Subcutaneous abdominal adipose tissue (tissue), 5 donors: ENCODE results near the gene COL8A1.

Experiments
- H3K27ac ChIP-seq: one replicate; pipeline ENCODE4 v1.7.0; 2013; ENCODE audit warnings: low read depth, mild to moderate bottlenecking, inconsistent platforms, low read length, moderate library complexity
- H3K27me3 ChIP-seq, 5 donors: one replicate each; pipeline ENCODE4 v1.7.0; 2013; ENCODE audit warnings: low read length in 5 of 5, inconsistent platforms in 1 of 5; ENCODE audit not compliant: control insufficient read depth in 5 of 5, insufficient read depth in 4 of 5
- H3K36me3 ChIP-seq, 5 donors: one replicate each; pipeline ENCODE4 v1.7.0; 2013; ENCODE audit warnings: low read length in 5 of 5; ENCODE audit not compliant: control insufficient read depth in 5 of 5, insufficient read depth in 5 of 5
- H3K4me1 ChIP-seq, 5 donors: one replicate each; pipeline ENCODE4 v1.7.0; 2013; ENCODE audit warnings: low read length in 5 of 5, mild to moderate bottlenecking in 3 of 5, moderate library complexity in 1 of 5; ENCODE audit not compliant: control insufficient read depth in 5 of 5, insufficient read depth in 5 of 5
- H3K4me3 ChIP-seq, 5 donors: one replicate each; pipeline ENCODE4 v1.7.0; 2013; ENCODE audit warnings: low read length in 5 of 5, low read depth in 1 of 5
- H3K9ac ChIP-seq, 5 donors: one replicate each; pipeline ENCODE4 v1.7.0; 2013; ENCODE audit warnings: low read length in 5 of 5, mild to moderate bottlenecking in 4 of 5, moderate library complexity in 3 of 5
- H3K9me3 ChIP-seq, 5 donors: one replicate each; pipeline ENCODE4 v1.7.0; 2013; ENCODE audit warnings: low read length in 5 of 5; ENCODE audit not compliant: control insufficient read depth in 5 of 5
- donor health status: healthy.
- donor health status: healthy.
- donor health status: healthy.
- donor health status: healthy.
- donor health status: healthy.

COL8A1 gene

DNA sequence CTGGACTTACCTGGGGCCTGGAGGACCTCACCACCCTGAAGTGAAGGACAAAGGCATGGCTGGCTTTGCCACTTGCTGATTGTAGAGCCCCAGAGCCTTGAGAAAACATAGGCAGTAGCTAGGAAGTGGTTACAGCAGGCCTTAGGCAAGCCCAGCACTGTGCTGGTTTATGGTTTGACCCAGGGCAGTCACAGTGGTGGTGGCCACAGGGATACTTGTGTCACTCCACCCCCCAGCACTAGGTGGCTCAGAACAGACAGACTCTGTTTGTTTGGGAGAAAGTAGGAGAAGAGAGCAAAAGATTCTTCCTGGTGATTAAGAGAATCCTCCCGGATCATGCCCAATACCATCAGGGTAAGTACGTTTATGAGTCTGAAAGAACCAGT, 13.2 kb upstream of the COL8A1 start:
- no peaks in the 10 kb centered on the region for H3K36me3 ChIP-seq
- H3K4me3 ChIP-seq, result no peak overlapping the region
- no peaks in the 10 kb centered on the region for H3K27me3 ChIP-seq
- no peak overlapping the region for H3K9ac ChIP-seq
- no peak overlapping the region for H3K27ac ChIP-seq
- H3K4me1 ChIP-seq, result peaks cover 0 to 8% (median 0%) of the 10 kb centered on the region in 5 donors
- H3K9me3 ChIP-seq, result no peaks in the 10 kb centered on the region

DNA sequence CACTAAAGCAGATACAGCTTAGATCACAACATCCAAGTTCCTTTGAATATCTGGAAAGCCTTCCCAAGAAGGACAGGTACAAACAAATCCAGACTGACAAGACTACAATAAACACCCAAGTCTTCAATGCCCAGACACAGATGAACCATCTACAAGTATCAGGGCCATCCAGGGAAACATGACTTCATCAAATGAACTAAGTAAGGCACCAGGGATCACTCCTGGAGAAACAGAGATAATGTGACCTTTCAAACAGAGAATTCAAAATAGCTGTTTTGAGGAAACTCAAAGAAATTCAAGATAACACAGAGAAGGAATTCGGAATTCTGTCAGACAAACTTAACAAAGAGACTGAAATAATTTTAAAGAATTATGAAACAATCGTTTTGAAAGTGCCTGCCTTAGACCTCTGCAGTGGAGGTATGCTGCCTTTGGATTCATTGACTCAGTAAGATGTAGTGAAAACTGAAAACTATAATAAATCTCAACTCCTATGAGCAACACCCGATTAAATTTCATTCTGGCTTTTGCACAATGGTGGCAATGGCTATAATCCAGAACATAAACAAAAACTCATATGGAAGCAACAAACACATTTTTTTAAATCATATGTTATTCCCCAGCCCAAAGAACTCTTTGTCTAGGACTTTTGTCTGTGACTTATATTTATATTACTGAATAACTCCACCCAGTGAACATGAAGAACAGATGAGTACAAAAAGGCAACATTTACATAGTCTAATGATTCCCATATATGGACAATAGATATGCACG, 12.6 kb upstream of the COL8A1 start:
- Histone ChIP-seq H3K36me3 (no peaks in the 10 kb centered on the region), H3K4me3 (no peak overlapping the region), H3K9me3 (no peaks in the 10 kb centered on the region), H3K27ac (no peak overlapping the region), H3K27me3 (no peaks in the 10 kb centered on the region), H3K4me1 (peaks cover 0 to 8% (median 0%) of the 10 kb centered on the region in 5 donors), H3K9ac (no peak overlapping the region)

DNA sequence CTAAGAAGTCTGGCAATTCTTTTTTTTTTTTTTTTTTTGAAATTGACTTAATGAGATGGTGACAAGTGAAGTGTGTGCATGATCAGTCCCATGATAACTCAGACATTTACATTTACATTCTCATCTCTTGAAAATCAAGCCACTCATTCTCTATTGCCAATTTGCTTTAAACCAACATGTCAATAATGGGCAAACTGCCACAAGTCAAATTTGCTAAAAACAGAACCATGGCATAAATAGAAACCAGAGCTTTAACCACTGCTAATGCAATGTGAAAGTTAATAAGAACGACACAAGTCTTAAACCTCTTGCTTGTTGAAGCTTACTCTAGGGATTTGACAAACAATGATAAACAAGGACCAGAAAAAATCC, 12.0 kb upstream of the COL8A1 start:
- Histone ChIP-seq H3K9ac (no peak overlapping the region), H3K9me3 (no peaks in the 10 kb centered on the region), H3K36me3 (no peaks in the 10 kb centered on the region), H3K4me3 (no peak overlapping the region), H3K27ac (no peak overlapping the region), H3K4me1 (peaks cover 0 to 3% (median 0%) of the 10 kb centered on the region in 5 donors), H3K27me3 (no peaks in the 10 kb centered on the region)

- Histone ChIP-seq H3K9me3 (no peaks in the 10 kb centered on the region), H3K27ac (no peak overlapping the region), H3K4me1 (peaks cover 0 to 3% (median 0%) of the 10 kb centered on the region in 5 donors), H3K9ac (no peak overlapping the region), H3K4me3 (no peak overlapping the region), H3K36me3 (no peaks in the 10 kb centered on the region), H3K27me3 (no peaks in the 10 kb centered on the region)
These were observed 11.2 kb upstream of the COL8A1 start for GRCh38 chr3:99627062-99627826.

DNA sequence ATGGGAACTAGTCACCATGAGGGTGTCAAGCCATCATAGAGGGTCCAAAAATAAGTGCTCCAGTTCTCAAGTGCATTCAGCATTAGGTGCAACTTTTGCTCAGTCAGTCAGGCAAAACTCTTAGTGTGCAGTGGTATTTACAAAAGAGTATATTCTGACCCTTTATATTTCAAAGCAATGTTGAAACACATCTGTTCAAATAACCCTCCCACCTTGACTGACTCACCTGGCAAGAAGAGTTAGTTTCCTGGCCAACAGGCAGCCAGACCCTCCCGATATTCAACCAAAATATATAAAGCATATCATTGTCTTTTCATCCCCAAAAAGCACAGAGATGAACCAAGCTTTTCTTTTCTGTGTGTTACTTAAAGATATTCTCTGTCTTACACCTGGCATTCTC, 7.6 kb upstream of the COL8A1 start:
- no peak overlapping the region for H3K9ac ChIP-seq
- H3K9me3 ChIP-seq, result no peaks in the 10 kb centered on the region
- peaks cover 0 to 2% (median 0%) of the 10 kb centered on the region in 5 donors for H3K4me1 ChIP-seq
- H3K27me3 ChIP-seq, result no peaks in the 10 kb centered on the region
- H3K36me3 ChIP-seq, result no peaks in the 10 kb centered on the region
- H3K4me3 ChIP-seq, result no peak overlapping the region
- H3K27ac ChIP-seq, result no peak overlapping the region

- H3K4me3 ChIP-seq, result no peak overlapping the region
- H3K27me3 ChIP-seq, result no peaks in the 10 kb centered on the region
These were observed 4.4 kb upstream of the COL8A1 start for GRCh38 chr3:99633887-99634558.

DNA sequence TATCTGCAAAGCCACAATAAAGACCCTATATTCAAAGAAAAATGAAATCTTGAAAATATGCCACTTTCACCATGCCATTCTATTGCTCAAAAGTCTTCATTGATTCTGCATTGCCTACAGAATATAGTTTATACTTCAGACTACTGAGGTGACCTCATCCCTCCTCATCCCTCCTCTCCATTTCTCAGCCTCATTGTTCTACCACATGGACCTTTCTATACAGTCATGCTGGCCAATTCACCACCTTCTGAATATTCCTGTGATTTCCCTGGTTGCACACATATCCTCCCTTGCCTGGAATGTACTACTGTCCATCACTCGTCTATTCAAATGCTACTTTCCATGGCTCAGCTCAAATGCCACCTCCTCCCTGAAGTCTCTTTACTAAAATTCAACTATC, 3.5 kb upstream of the COL8A1 start:
- Histone ChIP-seq H3K27ac (no peak overlapping the region), H3K9me3 (no peaks in the 10 kb centered on the region), H3K9ac (no peak overlapping the region), H3K36me3 (no peaks in the 10 kb centered on the region), H3K4me1 (peaks cover 0 to 25% (median 18%) of the 10 kb centered on the region in 5 donors), H3K27me3 (no peaks in the 10 kb centered on the region), H3K4me3 (no peak overlapping the region)

More at GRCh38 chr3:99633887-99634558, 4.4 kb upstream of the COL8A1 start:
- Histone ChIP-seq H3K9ac (no peak overlapping the region), H3K27ac (no peak overlapping the region), H3K36me3 (no peaks in the 10 kb centered on the region), H3K9me3 (no peaks in the 10 kb centered on the region), H3K4me1 (peaks cover 0 to 20% (median 16%) of the 10 kb centered on the region in 5 donors)

DNA sequence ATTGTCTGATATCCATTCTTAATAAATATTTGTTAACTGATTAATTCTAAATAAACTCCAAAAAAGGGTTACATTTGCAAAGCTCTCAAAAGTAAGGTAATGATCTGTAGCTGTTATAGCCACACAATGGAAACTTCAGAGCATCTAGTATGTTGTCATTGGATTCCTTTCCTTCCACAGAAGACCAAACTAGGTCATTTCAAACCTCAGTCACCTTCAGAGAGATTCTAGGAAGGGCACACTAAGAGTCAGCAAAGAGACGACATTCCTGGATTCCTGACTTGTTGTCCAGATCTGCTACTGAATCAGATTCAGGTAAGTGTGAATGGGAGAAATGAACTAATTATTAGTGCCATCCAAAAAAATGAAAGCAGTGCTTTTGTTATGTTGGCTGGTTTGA, 3.0 kb upstream of the COL8A1 start:
- no peaks in the 10 kb centered on the region for H3K9me3 ChIP-seq
- no peaks in the 10 kb centered on the region for H3K27me3 ChIP-seq
- H3K36me3 ChIP-seq, result no peaks in the 10 kb centered on the region
- peaks cover 0 to 26% (median 20%) of the 10 kb centered on the region in 5 donors for H3K4me1 ChIP-seq
- no peak overlapping the region for H3K4me3 ChIP-seq
- H3K27ac ChIP-seq, result no peak overlapping the region
- H3K9ac ChIP-seq, result no peak overlapping the region

GRCh38 chr3:99637016-99637367, 1.4 kb upstream of the COL8A1 start:
- peak overlapping the region; percentile 88 for H3K27ac ChIP-seq
- no peaks in the 10 kb centered on the region for H3K36me3 ChIP-seq
- no peaks in the 10 kb centered on the region for H3K9me3 ChIP-seq
- peaks cover 0 to 33% (median 32%) of the 10 kb centered on the region in 5 donors for H3K4me1 ChIP-seq
- peak overlapping the region in 1 of 5 donors; percentile 87 for H3K9ac ChIP-seq
- no peaks in the 10 kb centered on the region for H3K27me3 ChIP-seq
- peak overlapping the region; percentile 45 to 95 (median 71) for H3K4me3 ChIP-seq
